Memory B cell (primary cell): ENCODE results near the gene SOCS6.
A peak's percentile ranks its signal among the peaks of the same experiment; 100 is the strongest.

Source experiments
- ATAC-seq: fragments of 150-1000 bp; cut with Tn5 transposase; 2 replicates; pipeline ENCODE4 v1.10.0; 2021; ENCODE audit warnings: low read depth, mild to moderate bottlenecking, moderate library complexity
- DNase-seq, 2 donors: peaks; one replicate each; pipeline ENCODE4 v3.0.0; 2022; ENCODE audit warnings: low spot score in 2 of 2
- H3K27ac Mint-ChIP-seq: one replicate; pipeline ENCODE4 v1.8.0; 2022; ENCODE audit warnings: mild to moderate bottlenecking, moderate library complexity, mixed read lengths
- H3K27me3 Mint-ChIP-seq: one replicate; pipeline ENCODE4 v1.8.0; 2022; ENCODE audit warnings: mixed read lengths
- H3K36me3 Mint-ChIP-seq: one replicate; pipeline ENCODE4 v1.8.0; 2022; ENCODE audit warnings: mild to moderate bottlenecking, mixed read lengths
- H3K4me1 Mint-ChIP-seq: one replicate; pipeline ENCODE4 v1.8.0; 2022; ENCODE audit warnings: mixed read lengths
- H3K4me3 Mint-ChIP-seq: one replicate; pipeline ENCODE4 v1.8.0; 2022; ENCODE audit warnings: mild to moderate bottlenecking, moderate library complexity, mixed read lengths
- H3K9me3 Mint-ChIP-seq: one replicate; pipeline ENCODE4 v1.8.0; 2022; ENCODE audit warnings: mixed read lengths

The SOCS6 gene

DNA sequence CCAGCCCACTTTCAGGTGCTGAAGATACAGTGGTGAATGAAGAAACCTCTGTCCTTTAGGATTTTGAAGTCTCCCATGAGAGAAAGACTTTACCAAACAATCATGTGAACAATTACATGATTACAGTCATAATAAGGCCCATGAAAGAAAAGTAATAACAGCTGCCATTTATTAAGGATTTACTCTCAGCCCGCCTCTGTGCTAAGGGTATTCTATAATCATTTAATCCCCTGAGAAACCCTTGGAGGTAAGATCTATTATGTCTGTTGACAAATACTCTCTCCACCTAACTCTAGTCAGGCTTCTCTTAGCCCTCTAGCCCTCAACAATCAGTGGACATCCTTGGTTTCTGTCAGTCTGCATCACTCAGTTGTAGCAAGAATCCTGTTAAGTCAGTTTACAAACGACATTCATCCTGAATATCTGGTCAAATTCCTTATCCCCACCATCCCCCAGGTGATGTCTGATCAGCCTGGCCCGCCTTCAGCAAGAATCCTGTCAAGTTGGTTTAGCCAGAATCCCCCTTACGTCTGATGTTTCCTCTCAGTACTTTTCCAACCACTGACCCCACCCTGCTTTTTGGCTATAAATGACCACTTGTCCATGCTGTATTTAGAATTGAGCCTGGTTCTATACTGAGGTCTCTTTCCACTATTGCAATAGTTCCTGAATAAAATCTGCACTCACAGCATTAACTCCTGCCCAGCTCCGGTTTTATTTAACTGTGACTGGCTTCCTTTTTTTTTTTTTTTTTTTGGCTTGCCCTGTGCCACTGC is 12.2 kb upstream of the SOCS6 start:
- peaks cover 14% of the 10 kb centered on the region for H3K9me3 Mint-ChIP-seq
- no peak overlapping the region for H3K4me3 Mint-ChIP-seq
- H3K27ac Mint-ChIP-seq = no peak overlapping the region
- ATAC-seq (no peak), DNase-seq (no peak)
- H3K36me3 Mint-ChIP-seq = peaks cover 3% of the 10 kb centered on the region
- H3K27me3 Mint-ChIP-seq = peaks cover 6% of the 10 kb centered on the region
- no peaks in the 10 kb centered on the region for H3K4me1 Mint-ChIP-seq

DNA sequence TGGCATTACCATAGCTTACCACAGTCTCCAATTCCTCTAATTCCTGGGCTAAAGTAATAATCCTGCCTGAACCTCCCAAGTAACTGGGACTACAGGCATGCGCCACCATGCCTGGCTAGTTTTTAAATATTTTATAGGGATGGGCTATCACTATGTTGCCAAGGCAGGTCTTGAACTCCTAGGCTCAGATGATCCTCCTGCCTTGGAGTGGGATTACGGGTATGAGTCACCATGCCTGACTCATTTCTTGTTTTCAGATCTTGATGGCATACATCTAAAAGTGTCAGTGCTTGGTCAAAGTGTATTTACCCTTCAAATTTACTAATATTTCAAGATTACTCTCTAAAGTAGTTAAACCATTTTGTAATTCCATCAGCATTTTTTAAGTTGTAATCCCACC is 9.4 kb upstream of the SOCS6 start:
- ATAC-seq (no peak), DNase-seq (no peak)
- no peak overlapping the region for H3K4me3 Mint-ChIP-seq
- no peak overlapping the region for H3K27ac Mint-ChIP-seq
- H3K4me1 Mint-ChIP-seq = no peaks in the 10 kb centered on the region
- peaks cover 3% of the 10 kb centered on the region for H3K9me3 Mint-ChIP-seq
- no peaks in the 10 kb centered on the region for H3K36me3 Mint-ChIP-seq
- peaks cover 4% of the 10 kb centered on the region for H3K27me3 Mint-ChIP-seq

DNA sequence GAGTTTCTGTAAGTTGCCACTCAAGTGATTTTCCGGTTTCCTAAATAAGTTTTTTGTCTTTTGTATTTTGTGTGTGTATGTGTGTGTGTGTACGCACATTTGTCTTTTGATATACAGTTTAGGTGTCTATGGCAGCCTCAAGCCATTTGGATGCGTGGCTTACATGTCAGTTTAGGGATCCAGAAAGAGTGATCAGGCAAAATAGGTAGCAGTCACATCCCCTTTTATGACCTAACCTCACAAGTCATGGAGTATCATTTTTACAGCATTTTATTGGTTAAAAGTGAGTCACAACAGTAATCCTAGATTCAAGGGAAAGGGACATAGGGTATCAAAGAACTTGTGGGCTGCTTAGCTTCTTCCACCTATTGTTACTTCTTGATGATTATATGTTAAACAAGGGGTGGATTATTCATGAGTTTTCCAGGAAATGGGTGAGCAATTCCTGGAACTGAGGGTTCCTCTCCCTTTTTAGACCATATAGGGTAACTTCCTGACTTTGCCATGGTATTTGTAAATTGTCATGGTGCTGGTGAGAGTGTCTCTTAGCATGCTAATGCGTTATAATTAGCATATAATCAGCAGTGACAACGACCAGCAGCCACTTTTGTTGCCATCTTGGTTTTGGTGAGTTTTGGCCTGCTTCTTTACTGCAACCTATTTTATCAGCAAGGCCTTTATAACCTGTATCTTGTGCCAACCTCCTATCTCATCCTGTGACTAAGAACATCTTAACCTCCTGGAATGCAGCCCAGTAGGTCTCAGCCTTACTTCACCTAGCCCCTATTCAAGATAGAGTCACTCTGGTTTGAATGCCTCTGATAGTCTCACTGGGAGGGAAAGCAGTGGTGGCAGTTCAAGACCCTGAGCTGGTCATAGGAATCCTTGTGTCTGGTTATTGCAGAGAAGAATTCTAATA is 8.6 kb upstream of the SOCS6 start:
- DNase-seq = no peak
- Mint-ChIP-seq H3K36me3 (no peaks in the 10 kb centered on the region), H3K9me3 (peaks cover 3% of the 10 kb centered on the region), H3K4me3 (no peak overlapping the region), H3K27ac (no peak overlapping the region), H3K27me3 (peaks cover 2% of the 10 kb centered on the region), H3K4me1 (no peaks in the 10 kb centered on the region)
- no peak for ATAC-seq

DNA sequence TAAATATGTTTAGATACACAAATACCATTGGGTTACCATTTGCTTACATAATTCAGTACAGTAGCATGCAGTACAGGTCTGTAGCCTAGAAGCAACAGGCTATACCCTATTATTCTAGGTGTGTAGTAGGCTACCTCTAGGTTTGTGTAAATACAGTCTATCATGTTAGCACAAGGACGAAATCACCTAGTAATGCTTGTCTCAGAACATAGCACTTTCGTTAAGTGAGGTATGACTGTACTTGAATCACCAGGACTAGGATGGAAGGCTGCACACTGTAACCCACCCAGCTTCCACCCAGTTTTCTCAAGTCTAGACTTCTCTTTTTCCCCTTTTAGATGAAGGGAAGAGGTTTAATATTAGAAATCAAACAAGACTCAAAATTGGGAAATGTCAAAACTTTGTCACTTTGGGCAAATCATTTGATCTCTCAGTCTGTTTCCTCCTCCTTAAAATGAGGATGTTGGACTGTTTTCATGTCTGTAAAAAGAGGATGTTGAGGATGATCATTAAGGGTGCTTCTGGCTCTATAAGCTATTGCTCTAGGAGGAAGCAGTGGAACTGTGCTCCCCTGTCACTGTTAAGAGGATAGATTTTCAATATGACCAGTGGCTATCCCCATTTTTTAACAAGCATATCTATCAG is 3.7 kb upstream of the SOCS6 start:
- H3K36me3 Mint-ChIP-seq = no peaks in the 10 kb centered on the region
- DNase-seq (no peak), ATAC-seq (no peak)

DNA sequence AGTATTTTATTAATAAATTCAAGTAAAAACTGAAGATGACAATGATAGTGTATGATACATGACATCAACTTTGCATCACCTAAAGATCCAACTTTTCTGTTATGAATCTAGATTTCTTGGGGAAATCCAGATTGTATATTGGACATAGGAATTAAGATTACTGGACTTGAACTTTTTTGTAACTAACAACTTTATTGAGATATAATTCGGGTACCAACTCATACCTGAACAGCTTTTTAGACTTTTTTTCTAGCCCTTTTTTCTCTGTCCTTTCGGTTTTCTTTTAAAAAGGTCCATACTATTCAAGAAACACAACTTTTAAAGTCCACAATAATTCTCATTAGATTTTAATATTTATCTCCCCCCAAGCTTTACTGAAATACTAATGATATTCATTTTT is 1.1 kb upstream of the SOCS6 start:
- ATAC-seq (no peak), DNase-seq (no peak)
- H3K27ac Mint-ChIP-seq = no peak overlapping the region
- no peaks in the 10 kb centered on the region for H3K9me3 Mint-ChIP-seq
- H3K27me3 Mint-ChIP-seq = peaks cover 3% of the 10 kb centered on the region
- H3K36me3 Mint-ChIP-seq = no peaks in the 10 kb centered on the region
- H3K4me1 Mint-ChIP-seq = peaks cover 2% of the 10 kb centered on the region
- no peak overlapping the region for H3K4me3 Mint-ChIP-seq

More for the DNA sequence above, 3.7 kb upstream of the SOCS6 start:
- Mint-ChIP-seq H3K4me3 (no peak overlapping the region), H3K27me3 (no peaks in the 10 kb centered on the region), H3K9me3 (no peaks in the 10 kb centered on the region), H3K4me1 (peaks cover 2% of the 10 kb centered on the region), H3K27ac (no peak overlapping the region)

DNA sequence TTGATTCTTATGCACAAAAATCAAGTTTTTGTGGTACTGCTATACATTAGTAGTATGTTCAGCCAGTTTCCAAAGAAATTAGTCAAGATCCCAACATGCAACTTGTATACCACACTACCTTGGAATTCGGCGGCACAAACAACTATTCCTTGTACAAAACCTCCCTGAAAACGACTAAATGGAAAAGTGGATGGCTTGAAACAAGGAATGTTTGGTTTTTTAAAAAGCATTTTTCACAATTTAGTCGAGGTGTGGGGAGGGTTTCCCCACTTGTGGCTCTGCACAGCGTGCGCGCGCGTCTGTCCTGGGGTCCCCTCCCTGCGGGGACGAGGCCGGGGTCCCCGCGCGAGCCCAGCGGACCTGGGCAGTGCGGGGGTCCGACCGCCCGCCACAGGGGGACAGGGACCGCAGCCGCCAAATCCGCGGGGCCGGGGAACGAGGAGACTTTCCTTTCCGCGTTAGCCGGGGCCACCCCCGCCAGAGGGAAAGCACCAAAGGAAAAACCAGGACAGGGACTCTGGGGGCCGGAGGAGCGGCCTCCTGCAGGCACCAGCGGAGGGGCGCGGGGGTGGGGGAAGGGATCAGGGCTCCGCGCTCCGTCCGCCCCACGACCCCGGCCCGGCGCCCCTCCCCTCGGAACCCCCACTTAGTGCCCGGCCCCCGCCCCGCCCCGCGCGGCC is 534 bp upstream of the SOCS6 start:
- no peak for ATAC-seq
- H3K27ac Mint-ChIP-seq = no peak overlapping the region
- H3K27me3 Mint-ChIP-seq = peaks cover 4% of the 10 kb centered on the region
- no peaks in the 10 kb centered on the region for H3K9me3 Mint-ChIP-seq
- peaks cover 2% of the 10 kb centered on the region for H3K4me1 Mint-ChIP-seq
- no peaks in the 10 kb centered on the region for H3K36me3 Mint-ChIP-seq
- DNase-seq = no peak
- H3K4me3 Mint-ChIP-seq = peak overlapping the region; percentile 43

DNA sequence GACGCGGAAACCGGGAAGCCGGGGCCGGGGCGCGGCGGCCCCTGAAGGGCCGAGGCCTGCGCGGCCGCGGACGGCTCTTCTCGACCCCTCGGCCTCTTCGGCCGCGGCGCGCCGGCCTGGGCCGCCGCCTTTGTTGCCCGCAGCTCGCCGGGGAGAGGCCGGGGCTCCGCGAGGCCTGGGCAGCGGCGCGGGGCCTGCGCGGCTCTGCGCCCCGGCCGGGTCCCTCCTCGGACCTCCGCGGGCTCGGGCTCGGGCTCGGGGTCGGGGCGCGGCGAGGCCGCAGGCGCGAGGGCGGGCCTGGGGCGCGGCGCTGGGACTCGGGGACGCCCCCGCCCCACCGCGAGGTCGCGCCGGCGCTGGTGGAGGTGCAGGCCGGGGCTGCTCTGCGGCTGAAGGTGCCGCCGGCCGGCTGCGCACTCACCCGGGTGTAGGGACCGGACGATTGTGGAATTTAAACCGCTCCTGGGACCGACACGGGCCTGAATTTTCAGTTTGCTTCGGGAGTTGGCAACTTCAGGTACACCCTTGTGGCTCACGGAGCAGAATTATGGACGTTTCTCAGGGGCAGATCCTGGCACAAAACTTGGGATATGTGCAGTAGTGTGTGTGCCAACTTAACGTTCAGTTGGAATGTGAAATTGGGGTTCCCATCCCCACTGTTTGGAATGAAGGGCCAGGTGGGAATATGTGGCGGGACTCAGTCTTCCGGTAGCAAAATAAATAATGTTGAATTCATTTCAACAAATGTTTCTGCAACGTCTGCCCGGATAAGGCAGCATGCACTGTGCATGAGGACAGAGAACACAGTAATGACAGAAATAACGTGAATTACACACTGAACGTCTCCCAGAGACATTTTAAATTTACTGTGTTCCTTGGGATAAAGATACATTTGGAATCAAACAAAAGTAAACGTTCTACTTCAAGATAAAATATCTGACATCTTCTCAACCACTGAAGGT is 787 bp downstream of the SOCS6 start:
- H3K36me3 Mint-ChIP-seq = no peaks in the 10 kb centered on the region
- DNase-seq = peak in 1 of 2 donors; percentile 13
- H3K9me3 Mint-ChIP-seq = no peaks in the 10 kb centered on the region
- ATAC-seq = peak; percentile 31
- H3K4me3 Mint-ChIP-seq = peak overlapping the region; percentile 62
- no peak overlapping the region for H3K27ac Mint-ChIP-seq
- H3K27me3 Mint-ChIP-seq = peaks cover 4% of the 10 kb centered on the region
- peaks cover 2% of the 10 kb centered on the region for H3K4me1 Mint-ChIP-seq

DNA sequence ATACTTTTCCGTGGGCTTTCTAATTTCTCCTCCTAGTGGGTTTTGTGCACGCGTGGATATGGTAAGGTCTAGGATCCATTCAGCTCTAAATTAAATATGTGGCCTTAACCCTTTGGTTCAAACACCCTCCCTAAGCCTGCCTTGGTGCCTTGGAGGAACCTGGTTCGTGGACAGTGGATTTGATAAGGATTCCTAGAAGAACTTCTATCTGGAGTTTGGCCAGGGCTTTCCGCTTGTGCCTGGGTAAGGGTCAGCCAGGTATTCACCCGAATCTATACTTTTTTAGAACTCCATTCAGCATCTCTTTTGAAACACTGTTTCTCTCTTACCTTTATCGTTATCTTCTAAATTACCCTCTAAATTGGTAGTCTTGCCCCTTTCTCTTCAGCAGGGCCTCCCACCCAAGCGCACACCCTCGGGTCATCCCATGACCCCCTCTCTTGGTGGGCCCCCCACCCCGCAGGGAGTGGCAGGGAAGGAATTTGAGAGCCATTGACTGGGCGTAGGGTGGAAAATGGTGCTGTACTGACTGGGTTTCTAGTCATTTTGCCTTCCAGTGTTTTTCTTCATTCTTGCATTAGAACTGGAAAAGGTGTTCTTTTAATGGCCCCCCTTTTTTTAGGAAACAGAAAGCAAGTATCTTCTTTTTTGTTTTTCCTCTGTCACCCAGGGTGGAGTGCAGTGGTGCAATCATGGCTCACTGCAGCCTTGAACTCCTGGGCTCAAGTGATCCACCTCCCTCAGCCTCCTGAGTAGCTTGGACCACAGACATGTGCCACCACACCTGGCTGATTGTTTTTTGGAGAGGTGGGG is 1.8 kb downstream of the SOCS6 start:
- no peaks in the 10 kb centered on the region for H3K9me3 Mint-ChIP-seq
- peaks cover 4% of the 10 kb centered on the region for H3K27me3 Mint-ChIP-seq
- no peak overlapping the region for H3K4me3 Mint-ChIP-seq
- no peak overlapping the region for H3K27ac Mint-ChIP-seq
- peaks cover 1% of the 10 kb centered on the region for H3K4me1 Mint-ChIP-seq
- DNase-seq (no peak), ATAC-seq (no peak)
- H3K36me3 Mint-ChIP-seq = no peaks in the 10 kb centered on the region

DNA sequence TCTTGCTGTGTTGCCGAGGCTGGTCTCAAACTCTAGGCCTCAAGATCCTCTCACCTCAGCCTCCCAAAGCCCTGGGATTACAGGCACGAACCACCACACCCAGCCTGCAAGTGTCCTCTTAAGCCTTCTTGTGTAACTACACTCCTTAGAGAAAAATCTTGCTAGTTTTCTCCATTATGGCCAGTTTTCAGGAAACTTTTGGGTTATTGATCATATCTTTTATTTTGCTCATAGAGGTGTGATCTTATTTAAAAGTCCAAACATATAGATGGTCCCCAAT is 2.4 kb downstream of the SOCS6 start:
- Mint-ChIP-seq H3K36me3 (no peaks in the 10 kb centered on the region), H3K4me1 (no peaks in the 10 kb centered on the region), H3K27me3 (peaks cover 4% of the 10 kb centered on the region), H3K27ac (no peak overlapping the region), H3K9me3 (no peaks in the 10 kb centered on the region), H3K4me3 (no peak overlapping the region)
- DNase-seq (no peak), ATAC-seq (no peak)

DNA sequence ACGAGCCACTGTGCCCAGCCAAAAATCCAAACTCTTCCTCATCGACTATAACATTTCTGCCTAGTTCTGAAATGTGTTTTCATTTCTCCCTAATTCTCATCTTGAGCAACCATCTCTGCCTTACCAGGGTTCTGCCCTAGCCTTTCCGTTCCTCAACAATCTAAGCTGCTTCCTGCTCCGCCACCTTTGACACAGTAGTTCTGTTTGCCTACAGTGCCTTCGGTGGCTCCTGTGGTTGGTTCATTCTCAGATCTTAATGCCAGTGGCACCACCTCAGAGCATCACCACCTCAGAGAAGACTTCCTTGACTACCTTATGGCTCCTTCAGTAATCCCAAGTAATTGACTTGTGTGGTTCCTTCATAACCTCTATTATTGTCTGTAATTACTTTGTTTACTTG is 3.8 kb downstream of the SOCS6 start:
- no peak for DNase-seq
- no peaks in the 10 kb centered on the region for H3K4me1 Mint-ChIP-seq
- no peaks in the 10 kb centered on the region for H3K36me3 Mint-ChIP-seq
- H3K9me3 Mint-ChIP-seq = no peaks in the 10 kb centered on the region
- H3K4me3 Mint-ChIP-seq = no peak overlapping the region
- no peak overlapping the region for H3K27ac Mint-ChIP-seq
- peaks cover 4% of the 10 kb centered on the region for H3K27me3 Mint-ChIP-seq
- no peak for ATAC-seq

DNA sequence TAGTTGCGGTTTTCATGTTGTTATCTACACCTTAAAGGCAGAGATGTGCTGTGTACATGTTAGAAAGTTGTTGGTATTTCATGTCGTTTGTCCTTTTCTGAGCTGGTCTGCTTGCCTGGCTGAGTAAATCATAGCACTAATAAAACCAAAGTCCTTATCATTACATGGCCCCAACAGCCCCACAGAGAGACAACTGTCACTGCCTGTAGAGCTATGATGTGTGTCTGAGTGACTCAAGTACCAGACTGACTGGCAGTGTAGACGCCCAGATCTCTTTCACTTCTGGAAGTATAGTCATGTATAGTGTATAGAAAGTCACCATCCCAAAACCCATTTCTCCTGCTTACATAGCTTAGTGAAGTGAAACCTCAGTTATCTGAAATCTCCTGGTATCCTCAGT is 4.3 kb downstream of the SOCS6 start:
- H3K36me3 Mint-ChIP-seq = no peaks in the 10 kb centered on the region
- no peak overlapping the region for H3K27ac Mint-ChIP-seq
- H3K27me3 Mint-ChIP-seq = peaks cover 4% of the 10 kb centered on the region
- DNase-seq (no peak), ATAC-seq (no peak)
- no peaks in the 10 kb centered on the region for H3K4me1 Mint-ChIP-seq
- no peaks in the 10 kb centered on the region for H3K9me3 Mint-ChIP-seq
- no peak overlapping the region for H3K4me3 Mint-ChIP-seq

DNA sequence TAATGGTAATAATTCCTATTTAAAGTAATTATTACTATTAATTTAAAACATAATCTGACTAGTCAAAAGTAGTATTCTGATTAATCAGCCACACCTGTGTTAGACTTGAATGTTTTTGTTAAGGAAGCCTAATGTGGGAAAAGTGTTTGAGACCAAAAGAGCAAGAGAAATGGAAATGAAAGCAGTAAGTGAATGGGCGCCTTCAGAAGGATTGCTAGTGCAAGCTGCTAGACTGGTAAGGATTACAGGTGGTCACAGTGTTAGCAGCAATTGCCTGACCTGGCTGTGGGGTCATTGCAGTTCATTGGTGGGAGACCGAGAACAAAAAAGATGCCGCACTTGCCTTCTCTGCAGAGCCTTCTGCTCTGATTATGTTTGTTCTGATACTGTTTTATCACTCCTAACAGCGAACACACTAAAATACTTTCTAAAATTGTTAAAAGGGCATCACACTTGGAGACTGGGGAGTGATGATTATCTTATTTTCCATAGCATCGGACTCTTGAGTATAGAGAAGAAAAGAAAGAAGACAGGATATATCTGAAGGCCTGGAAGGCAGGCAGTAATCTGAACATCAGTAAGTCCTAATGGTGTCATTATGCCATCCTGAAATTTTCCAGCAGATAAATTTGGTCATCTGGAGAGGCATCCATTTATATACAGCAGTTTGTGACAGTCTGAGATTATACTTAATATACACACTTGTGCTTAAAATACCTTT is 5.8 kb downstream of the SOCS6 start:
- peaks cover 4% of the 10 kb centered on the region for H3K27me3 Mint-ChIP-seq
- H3K27ac Mint-ChIP-seq = no peak overlapping the region
- no peaks in the 10 kb centered on the region for H3K4me1 Mint-ChIP-seq
- no peaks in the 10 kb centered on the region for H3K9me3 Mint-ChIP-seq
- DNase-seq = no peak
- ATAC-seq = no peak
- H3K4me3 Mint-ChIP-seq = no peak overlapping the region
- no peaks in the 10 kb centered on the region for H3K36me3 Mint-ChIP-seq
